Loucy (cell line): ENCODE data around the gene ENC1.

Experiments used
- EZH2phosphoT487 ChIP-seq: fragments of 200-600 bp; IDR thresholded peaks from 2 replicates; pipeline ENCODE4 v1.6.1; 2018; ENCODE audit warnings: antibody characterized with exemption, mild to moderate bottlenecking, moderate library complexity, borderline replicate concordance
- TF ChIP-seq, protein P1 (sequence below): fragments of 200-600 bp; sonication (generic); conservative IDR thresholded peaks from 2 replicates; pipeline ENCODE4 v1.5.1; 2014; ENCODE audit warnings: mild to moderate bottlenecking, antibody characterized with exemption, low read length

DNA sequence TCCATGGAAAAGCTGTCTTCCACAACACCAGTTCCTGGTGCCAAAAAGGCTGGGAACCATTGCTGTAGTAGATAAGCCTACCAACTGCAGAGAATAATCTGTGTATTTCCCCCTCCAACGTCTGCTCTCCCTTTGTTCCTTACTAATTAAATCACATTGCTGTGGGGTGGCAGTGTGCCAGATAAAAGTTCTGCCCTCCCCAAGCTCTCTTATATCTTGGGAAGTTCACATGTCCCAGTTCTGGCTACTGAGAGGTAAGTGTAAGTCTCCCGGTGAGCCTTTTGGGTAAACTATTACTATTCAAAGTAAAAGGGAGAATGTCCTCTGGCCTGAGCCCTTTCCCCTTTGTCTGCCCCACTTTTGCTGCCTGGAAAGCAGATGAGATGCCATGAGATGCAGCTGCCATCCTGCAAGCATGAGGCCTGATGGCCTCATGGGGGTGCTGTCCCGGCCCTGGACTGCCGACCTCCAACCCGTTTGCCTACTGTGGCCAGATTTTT, 14.7 kb downstream of the ENC1 start:
- TF ChIP-seq, protein P1, sequence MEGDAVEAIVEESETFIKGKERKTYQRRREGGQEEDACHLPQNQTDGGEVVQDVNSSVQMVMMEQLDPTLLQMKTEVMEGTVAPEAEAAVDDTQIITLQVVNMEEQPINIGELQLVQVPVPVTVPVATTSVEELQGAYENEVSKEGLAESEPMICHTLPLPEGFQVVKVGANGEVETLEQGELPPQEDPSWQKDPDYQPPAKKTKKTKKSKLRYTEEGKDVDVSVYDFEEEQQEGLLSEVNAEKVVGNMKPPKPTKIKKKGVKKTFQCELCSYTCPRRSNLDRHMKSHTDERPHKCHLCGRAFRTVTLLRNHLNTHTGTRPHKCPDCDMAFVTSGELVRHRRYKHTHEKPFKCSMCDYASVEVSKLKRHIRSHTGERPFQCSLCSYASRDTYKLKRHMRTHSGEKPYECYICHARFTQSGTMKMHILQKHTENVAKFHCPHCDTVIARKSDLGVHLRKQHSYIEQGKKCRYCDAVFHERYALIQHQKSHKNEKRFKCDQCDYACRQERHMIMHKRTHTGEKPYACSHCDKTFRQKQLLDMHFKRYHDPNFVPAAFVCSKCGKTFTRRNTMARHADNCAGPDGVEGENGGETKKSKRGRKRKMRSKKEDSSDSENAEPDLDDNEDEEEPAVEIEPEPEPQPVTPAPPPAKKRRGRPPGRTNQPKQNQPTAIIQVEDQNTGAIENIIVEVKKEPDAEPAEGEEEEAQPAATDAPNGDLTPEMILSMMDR = peak; percentile 40
- no peak for TF ChIP-seq EZH2phosphoT487
